LoVo (cell line): Measurements from ENCODE around the gene MORN1.

Experiments used
- DNase-seq: peaks from one replicate; pipeline ENCODE4 v3.0.0-alpha.2; 2016; ENCODE audit warnings: low spot score

Gene MORN1

DNA sequence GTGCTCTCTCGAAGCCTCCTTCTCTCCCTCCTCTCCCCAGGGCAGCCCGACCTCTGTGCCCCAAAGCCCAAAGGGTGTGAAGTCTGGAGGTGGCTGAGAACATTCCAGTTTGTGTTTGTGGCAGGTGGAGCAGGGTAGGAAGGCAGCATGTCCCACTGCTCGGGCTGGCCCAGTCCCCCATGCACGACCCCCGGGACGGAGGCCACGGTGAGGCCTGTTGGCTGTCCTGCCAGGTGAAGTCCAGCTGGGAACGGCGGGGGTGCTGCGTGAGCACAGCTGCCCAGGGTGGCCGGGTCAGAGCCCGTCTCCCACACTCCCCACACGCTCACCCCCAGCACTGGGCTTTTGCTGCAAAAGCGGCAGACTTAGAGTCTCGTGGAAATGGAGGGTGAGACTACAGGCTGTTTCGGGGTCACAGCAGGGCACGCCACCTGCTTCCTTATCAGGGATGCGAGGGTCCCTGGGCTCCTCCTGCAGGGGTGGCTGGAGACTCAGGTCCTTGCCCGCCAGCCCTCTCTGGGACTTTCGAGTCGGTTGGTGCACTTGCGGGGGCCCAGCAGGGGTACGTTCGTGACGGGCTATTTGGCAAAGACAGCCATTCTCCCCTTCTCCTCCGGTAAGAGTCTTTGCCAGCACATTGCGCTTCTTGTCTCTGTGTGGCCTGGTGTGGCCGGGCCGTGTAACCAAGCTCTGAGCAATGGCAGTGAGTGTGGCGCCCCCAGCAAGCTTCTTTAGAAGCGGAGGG lies 40.3 kb downstream of the MORN1 start:
- no peak for DNase-seq

DNA sequence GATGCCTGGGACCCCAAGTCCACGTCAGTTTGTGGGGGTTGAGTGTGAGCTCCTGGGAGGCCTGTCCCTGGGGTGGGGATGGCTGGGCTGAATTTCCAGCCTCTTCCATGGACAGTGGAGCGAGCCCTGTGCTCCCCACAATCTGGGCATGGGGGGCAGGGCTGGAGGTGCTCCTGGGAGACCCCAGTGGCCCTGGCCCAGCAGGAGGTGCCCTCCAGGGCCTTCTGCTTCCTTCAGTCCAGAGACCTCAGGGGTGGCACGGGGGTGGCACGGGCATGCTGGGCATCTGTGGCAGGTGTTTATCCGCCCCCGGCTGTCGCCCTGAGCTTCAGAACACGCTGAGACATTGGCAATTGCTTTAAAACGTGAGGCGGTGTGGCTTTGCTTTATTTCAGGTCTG lies 40.9 kb downstream of the MORN1 start:
- no peak for DNase-seq

DNA sequence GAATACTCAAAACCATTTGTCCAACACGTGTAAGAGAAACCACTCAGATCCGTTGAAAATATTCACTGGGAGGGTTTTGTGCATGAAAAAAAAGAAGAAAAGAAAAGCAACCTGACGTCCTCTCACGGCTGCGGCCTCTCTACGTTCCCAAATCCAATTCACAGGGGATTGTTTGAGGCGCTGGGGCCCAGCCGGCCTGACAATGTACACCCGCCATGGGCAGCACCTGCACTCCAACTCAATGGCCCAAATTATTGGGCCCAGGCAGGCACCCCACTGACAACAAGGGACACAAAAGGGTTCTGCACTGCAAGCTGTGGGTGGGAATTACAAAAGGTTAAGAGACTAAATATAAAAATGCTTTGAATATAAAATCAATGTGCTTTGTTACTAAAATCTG lies 41.5 kb downstream of the MORN1 start:
- no peak for DNase-seq

DNA sequence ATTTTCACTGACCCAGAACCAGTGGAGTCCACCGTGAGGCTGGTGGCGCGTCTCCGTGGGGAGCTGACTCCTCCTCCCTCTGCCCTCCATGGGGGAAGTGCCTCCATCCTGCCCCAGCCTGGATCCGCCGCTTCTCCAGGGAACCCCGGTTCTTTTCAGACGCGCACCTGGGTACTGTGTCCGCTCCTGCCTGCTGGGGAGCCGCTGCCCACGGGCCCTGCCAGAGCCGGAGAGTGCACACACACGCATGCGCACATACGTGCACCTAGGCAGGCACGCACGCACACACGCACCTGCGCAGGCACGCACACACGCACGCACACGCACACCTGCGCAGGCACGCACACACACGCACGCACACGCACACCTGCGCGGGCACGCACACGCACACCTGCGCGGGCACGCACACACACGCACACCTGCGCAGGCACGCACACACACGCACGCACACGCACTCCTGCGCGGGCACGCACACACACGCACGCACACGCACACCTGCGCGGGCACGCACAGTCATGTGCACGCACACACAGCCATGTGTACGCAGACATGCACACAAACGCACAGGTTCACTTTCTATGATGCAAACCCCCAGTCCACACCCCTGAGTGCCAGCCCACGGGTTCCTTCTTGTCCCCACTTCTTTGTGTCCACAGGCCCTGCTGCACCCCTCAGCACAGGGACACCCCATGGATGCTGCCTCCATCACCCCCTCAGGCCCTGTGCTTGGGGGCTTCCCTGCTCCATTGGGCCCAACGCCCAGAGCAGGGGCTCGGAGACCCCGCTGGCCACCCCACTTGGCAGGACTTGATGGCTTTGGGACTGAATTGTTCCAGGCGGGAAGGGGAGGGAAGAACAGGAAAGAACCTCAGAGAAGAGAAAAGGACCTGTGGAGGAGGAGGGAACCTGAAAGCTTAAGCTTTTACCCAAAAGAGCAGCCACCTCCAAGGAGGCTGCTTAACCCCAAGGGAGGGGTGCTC lies 42.7 kb downstream of the MORN1 start:
- DNase-seq = no peak

DNA sequence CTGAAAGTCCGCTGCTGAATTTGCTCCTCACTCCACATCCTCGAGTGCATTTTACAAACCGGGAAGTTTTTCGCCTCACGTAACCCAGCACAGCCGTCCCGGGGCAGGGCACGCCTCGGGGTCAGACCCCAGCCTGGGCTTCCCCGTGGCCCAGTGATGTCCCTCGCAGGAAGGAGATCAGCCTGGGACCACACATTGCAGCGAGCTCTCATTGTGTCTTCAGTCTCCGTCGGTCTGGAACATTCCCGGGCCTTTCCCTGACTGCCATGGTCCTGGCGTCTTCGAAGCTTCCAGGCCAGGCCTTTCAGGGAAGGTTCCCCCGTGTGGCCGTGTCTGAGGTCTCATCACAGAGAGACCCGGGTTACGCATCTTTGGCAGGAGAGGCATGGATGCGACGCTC lies 43.5 kb downstream of the MORN1 start:
- DNase-seq = no peak

DNA sequence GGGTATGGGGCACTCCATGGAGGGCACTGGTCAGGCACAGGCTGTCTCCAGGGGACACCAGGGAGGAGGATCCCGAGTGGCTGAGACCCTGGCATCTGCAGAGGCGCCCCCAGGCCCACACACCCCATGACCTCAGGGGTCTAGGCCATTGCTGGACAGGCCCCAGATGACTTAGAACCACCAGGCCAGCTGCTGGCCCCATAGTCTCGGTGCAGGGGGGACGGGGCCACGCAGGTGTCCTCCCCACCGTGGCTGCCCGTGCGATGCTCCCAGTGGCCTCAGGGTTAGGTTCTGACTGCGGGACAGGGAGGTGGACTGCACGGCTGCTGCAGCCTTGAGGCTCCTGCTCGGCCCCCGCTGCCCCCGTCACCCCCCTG lies 44.0 kb downstream of the MORN1 start:
- no peak for DNase-seq

DNA sequence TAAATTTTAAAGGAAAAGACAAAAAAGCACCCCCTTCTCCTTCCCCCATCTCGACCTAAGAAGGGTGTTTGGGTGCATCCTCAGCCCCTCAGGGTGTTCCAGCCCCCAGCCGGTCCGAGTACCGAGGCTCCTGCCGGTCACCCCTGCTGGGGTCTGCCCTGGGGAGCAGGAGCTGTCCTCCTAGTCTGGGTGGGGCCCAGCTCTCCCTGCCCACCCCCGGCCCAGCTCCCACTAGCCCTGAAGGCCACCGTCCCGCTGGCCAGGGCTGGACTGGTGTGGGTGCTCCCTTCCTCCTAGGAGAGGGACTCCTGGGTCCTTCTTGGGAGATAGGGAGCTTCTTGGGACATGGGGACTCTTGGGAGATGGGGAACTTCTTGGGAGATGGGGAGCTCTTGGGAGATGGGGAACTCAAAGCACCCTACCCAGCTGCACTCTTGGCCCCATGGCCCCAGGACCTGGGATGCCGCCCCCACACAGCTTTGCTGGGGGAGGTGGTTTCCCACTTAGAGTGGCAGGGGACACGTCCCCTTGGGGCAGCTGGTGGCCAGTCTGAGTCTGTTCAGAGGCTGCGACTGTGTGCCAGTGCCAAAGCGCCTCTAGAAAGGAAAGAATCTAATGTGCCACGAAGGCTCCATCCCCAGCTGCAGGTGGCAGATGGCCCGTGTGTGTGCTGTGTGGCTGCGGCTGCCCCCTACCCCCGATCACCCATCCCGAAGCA lies 44.5 kb downstream of the MORN1 start:
- no peak for DNase-seq

DNA sequence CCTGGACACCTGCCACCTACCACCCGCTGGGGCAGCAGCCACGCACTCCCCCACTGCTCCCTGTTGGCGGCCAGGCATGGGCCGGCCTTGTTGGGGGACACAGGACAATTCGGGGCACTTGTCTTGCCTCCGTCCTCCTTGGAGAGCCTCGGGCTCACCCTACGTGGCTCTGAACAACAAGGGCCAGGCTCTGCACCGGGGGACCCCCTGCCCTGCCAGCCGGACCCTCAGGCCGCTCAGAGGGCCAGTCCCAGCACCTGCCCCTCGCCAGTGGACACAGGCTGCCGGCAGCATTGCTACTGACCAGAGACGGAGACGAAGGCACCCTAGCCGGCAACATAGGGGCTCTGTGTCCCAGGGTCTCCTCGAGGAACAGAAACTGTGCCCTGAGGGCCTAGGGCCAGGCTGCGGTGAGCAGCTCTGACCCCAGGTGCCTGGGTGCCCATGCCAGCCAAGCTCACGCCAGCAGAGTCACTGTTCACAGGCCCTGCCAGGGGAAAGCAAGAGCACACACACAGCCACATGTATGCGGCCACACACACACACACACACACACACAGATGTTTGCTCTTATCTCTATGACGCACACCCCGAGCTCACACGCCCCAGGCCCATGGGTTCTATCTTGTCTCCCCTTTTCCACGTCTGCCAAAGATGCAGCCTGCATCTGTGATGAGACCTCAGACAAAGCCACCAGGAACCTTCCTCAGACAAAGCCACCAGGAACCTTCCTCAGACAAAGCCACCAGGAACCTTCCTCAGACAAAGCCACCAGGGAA lies 45.9 kb downstream of the MORN1 start:
- DNase-seq = no peak

DNA sequence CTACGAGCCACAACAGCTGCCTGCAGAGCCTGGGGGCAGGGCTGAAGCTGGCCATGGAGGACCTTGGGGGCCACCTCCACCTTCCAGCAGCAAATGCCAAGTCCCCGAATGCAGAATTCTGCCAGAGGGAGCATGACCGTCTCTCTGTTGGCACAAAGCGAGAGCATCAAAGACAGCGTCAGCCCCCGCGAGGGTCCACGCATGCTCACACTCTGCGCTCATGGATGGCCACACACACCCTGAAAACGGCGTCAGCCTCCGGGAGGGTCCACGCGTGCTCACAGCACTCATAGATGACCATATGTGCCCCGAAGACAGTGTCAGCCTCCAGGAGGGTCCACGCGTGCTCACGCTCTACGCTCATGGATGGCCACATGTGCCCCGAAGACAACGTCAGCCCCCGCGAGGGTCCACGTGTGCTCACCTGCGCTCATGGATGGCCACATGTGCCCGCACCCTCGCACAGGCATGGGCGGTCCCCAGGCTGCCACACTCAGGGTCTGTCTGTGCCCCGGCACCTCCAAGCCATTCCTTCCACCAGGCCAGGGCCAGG lies 46.5 kb downstream of the MORN1 start:
- no peak for DNase-seq

DNA sequence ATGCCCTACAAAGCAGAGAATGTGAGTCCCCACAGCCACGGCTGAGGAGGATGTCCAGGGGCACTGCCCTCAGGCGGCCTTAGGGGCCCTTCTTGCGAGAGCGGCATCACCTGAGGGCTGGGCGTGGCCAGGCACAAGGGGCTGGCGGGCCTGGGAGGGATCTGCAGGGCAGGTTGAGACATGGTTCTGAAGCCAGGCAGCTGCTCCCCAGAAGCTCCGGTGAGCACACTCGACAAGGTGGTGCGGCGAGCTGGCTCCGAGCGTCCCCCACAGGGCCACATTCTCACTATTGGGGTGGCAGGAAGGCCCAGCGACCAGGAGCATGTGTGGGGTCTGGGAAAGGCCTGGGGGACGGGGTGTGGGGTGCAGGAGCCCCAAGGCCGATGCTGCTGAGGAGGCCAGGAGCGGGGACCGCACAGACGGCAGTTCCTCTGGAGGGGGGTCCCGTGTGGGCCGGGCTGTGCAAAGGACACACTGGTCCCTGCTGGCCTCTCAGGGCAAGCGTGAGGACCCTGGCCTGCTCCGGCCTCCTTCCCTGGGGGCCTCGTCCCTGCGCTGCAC lies 47.2 kb downstream of the MORN1 start:
- no peak for DNase-seq

DNA sequence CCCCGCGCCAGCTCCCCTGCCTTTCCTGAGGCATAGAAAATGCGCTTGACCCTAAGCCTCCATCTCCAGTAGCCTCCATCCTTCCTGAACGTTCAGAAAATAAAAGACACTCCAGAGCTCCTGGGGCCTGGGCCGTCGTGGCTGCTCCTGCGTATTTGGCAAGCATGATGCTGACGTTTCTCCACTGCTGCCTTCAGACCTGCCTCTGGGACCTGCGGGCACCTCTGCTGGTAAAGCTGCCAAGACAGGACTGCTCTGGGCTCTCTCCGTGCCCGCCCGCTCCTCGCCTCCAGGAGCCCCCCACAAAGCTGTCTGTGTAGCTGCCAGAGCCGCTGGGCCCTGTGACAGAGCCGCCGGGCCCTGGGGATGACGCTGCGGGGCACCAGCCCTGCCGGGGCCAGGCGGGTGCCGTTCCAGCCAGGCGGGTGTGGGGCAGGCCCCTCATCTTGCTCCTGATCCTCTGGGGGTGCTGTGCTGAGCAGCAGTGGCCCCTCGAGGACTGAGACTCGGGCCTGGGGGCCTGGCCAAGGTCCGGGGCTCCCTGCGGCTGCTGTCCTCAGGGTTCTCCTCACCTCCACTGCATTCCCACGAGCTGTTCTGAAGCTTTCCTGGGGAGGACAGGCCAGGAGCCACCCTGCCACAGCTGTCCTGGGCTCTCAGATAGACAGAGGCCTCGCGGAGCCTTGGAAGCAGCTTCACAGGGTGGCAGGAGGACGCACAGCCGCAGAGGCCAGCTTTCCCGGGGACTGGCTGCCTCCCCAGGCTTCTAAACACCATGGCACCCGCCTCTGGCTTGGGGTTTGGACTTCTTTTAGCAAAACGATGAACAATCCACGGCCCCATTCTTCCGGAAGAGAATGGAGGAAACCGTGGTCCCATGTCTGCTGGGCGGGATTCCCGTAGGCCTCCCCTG lies 48.1 kb downstream of the MORN1 start:
- no peak for DNase-seq

DNA sequence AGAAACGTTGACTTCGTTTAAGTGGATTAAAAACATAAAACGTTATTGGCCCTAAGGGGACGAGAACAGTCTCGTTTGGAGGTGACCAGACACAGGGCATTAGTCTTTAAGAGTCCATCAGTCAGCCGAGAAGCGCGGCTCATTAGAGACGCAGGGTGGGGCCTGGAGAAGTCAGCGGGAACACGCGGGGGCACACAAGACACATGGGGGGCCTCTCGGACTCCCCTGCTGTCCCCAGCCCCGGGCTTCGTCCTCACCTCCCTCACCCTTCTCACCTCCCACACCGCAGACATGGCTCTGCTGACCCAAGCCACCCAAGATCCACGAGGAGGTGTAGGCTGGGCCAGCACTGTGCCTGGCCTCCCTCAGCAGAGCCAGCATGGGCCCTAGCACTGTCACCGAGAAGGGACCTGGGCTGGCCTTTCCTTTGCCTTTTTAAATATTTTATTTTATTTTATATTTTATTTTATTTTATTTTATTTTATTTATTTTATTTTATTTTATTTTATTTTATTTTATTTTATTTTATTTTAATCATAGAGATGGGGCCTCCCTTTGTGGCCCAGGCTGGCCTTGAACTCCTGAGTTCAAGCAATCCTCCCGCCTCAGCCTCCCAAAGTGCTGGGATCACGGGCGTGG lies 48.9 kb downstream of the MORN1 start:
- DNase-seq = no peak

DNA sequence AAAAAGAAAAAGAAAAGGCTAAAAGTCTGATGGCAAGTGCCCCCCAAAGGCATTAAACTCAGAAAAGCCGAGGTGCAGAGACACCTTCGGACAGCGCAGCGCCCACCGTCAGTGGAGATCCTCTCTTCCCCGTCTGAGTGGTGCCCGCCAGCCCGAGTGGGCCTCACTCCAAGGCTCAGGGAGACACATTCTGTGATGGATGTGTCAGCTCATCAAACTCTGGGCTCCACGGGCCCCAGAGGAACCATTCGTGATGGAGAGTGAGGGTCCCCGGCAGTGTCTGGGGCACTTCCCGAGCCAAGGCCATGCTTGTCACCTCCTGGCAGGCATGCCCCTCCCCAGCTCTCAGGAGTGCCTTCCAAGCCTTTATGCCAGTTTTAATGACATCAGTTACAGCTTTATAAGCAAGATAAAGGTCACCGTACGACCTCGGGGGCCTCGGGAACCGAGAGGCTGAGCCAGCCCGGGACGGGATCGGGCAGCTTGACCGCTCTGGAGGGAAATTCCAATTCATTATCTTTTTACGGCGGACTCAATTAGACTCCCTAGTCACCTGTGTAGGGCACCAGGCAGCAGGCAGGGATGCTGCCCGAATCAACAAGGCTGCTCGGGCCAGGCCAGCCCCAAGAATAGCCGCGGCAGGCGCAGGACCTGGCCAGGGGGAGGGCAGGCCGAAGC lies 49.5 kb downstream of the MORN1 start:
- no peak for DNase-seq

DNA sequence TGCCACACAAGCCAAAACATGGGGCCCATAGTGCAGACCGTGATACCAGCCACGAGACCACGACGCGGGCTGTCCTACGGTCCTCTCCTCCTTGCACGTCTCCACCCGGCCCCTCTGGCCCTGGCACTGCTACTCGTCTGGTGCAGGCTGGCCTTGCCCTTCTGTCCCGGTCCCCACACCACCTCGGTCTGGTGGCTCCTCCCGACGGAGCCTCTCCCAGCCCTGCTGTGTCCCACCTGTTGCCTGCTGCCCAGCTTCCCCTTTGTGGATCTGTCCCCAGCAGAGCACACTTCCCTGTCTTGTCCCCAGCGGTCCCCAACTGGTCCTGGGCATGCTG lies 50.5 kb downstream of the MORN1 start:
- DNase-seq = no peak

DNA sequence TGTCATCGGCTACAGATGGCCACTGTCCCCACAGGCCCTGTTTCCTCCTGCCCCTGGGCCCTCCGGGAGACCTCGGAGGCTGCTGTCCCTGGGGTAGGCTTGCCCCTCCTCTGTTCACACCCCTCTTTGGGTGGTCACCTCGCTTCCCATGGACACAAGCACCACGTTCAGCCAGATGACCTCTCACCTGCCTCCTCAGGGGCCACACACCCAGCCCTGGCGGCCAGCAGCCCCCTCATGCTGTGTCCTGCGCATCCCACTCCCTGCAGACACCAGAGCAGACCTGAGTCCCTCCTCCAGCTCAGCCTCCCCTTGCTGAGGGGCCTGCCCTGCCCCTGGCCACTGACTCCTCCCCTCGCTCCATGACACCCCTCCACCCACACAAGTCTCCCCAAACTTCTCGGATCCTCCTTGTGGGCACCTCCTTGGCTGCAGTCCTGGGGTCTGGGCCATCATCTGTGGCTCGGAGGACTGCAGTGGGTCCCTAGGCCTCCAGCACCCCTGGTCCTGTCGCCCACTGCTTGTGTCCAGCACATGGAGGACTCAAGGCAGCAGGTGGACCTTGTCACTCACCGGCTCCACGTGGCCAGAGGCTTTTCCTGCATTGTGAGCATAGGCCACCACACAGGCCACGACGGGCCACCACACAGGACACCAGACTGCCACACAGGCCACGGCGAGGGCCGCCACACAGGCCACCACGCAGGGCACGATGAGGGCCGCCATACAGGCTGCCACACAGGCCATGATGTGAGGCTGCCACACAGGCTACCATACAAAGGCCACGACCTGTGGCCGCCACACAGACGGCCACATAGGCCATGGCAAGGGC lies 51.1 kb downstream of the MORN1 start:
- no peak for DNase-seq

DNA sequence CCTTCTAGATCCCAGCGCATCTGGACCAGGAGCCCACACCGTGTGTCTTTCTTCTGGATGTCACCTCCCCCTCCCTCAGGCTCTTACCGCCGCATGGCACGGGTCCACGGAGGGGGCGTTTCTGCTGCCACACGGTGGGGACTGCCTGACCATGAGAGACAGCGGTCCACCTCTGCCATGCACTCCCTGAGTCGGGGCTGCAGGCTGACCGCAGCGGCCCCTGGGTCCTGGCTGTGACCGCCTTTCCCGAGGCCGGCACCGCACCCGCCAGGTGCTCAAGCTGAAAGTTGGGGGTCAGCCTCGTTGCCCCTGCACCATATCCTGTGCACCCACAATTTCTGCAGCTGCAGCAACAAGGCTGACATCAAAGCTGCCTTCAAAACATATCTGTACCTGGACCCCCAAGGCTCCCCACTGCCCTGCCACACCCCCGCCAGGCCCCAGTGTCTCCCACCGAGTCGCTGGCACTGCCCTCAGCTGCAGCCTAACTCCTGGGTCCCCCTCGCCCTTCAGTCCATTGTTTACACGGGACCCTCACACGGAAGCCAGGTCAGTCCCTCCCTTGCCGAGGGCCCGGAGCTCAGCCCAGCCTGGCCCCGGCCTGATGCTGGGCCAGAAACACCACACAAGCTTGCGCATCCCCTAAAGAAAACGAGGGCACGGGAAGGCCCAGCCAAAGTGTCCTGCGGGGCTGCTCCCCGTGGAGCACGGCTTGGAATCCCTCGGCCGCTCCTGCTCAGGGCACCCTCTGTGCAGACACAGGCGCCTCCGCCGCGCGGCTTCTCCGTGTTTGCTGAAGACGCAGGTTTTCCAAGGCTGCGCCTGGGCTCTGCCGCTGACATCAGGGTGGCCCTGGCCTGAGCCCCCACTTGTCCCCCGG lies 51.9 kb downstream of the MORN1 start:
- DNase-seq = no peak

DNA sequence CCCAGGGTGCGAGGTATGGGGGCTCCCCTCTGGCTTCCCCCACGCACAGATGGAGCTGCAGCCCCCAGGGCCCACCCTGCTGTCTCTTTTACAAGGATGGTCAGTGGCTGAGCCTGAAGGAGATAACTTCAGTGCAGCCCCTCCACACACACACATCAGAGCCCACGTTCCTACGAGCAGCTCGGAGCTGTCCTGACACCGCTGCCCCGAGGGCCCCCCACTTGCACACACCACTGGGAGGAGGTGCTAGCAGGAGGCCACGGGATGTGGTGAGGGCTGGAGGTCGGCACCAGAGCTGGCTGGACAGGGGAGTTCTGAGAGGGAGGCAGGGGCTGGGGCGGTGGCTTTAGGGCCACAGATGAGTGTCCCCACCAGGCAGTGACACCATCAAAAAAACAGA lies 53.9 kb downstream of the MORN1 start:
- no peak for DNase-seq
